Right lobe of liver (tissue), 4 donors: Measurements from ENCODE around the gene CCDC102A.

Experiments used
- CTCF ChIP-seq, 4 donors: fragments of 200-600 bp in 3 of 4; fragments of 450-650 bp in 1 of 4; IDR thresholded peaks; one replicate each; pipeline versions ENCODE4 v1.5.1 to v1.8.0; 2016 to 2022; ENCODE audit warnings: antibody characterized with exemption in 4 of 4, mild to moderate bottlenecking in 2 of 4
- POLR2A ChIP-seq: fragments of 450-650 bp; IDR thresholded peaks from one replicate; pipeline ENCODE4 v1.6.1; 2017; ENCODE audit warnings: antibody characterized with exemption, mild to moderate bottlenecking
- donor health status: DM: no; HTN: no; CAD: no.
- donor health status: DM: no; HTN: no; CAD: no.
- donor health status: DM: no; HTN: yes; CAD: no.

GRCh38 chr16:57551057-57551456 is 14.7 kb upstream of the CCDC102A start:
- TF ChIP-seq CTCF (IDR thresholded peaks at IDR 0.05) (no peak), POLR2A (no peak)
